Heart right ventricle (tissue), 16 donors: ENCODE results near the gene TBC1D14. TPM values are rescaled to one million over a fixed set of nuclear protein-coding genes. Genes with fewer than 3 reads are reported as not detected.

Source experiments
- ATAC-seq, 8 donors: fragments of 200-7000 bp; cut with Tn5 transposase; one replicate each; pipeline ENCODE4 v1.9.1; 2020; ENCODE audit warnings: mild to moderate bottlenecking in 8 of 8, moderate library complexity in 8 of 8, moderate number of reproducible peaks in 1 of 8
- DNase-seq, 2 donors: peaks; one replicate each; pipeline ENCODE4 v3.0.0-alpha.2; 2020
- H3K27ac ChIP-seq, 10 donors: fragments of 200-600 bp; sonication (generic) in 2 of 10; one replicate each; pipeline versions ENCODE4 v1.5.0 to v1.8.0; 2020 to 2022; ENCODE audit warnings: mild to moderate bottlenecking in 3 of 10
- H3K27me3 ChIP-seq, 7 donors: fragments of 200-600 bp; one replicate each; pipeline ENCODE4 v1.8.0; 2021 to 2022; ENCODE audit warnings: mild to moderate bottlenecking in 2 of 7
- H3K36me3 ChIP-seq, 9 donors: fragments of 200-600 bp; sonication (generic) in 1 of 9; one replicate each; pipeline versions ENCODE4 v1.5.0 to v1.8.0; 2020 to 2022; ENCODE audit warnings: mild to moderate bottlenecking in 2 of 9
- H3K4me1 ChIP-seq, 9 donors: fragments of 200-600 bp; sonication (generic) in 1 of 9; one replicate each; pipeline versions ENCODE4 v1.5.0 to v1.8.0; 2020 to 2022; ENCODE audit warnings: mild to moderate bottlenecking in 4 of 9
- H3K4me3 ChIP-seq, 10 donors: fragments of 200-600 bp; sonication (generic) in 2 of 10; one replicate each; pipeline versions ENCODE4 v1.5.0 to v1.8.0; 2020 to 2022; ENCODE audit warnings: mild to moderate bottlenecking in 7 of 10, moderate library complexity in 2 of 10
- H3K9me3 ChIP-seq, 11 donors: fragments of 200-600 bp in 10 of 11; sonication (generic) in 2 of 11; one replicate each; pipeline versions ENCODE4 v1.5.0 to v1.8.0; 2013 to 2022; ENCODE audit warnings: mild to moderate bottlenecking in 2 of 11, control low read depth in 1 of 11, moderate library complexity in 1 of 11
- WGBS, 2 donors: extraction: QIAGEN DNeasy Blood & Tissue Kit; methylation state at CpG; one replicate each; pipeline ENCODE4 v1.1.7; 2013; ENCODE audit warnings: inconsistent platforms in 1 of 2; 5-methylcytosine and 5-hydroxymethylcytosine counted together
- intact Hi-C, 10 donors: fragments of 100-400 bp; cut with DNase I; formaldehyde crosslinking; loops; one replicate each; pipeline versions ENCODE4 v1.11.1 to v1.14.2; 2022
- polyA plus RNA-seq, 2 donors: library from polyadenylated mRNA; stranded (reverse); fragments of 200-250 nt; gene quantifications; one replicate each; pipeline ENCODE4 v1.2.3, GENCODE V29; 2013
- total RNA-seq, 10 donors: library from RNA; stranded (reverse); fragmentation: NEBNext Ultra II Directional in 3 of 10; extraction: Animal tissue kit (Norgen Biotek cat#: 25700) in 3 of 10; gene quantifications; one replicate each; pipeline versions ENCODE4 v1.2.1 to v1.2.4, GENCODE V29; 2021 to 2023
- TF ChIP-seq, protein P1 (sequence below), 9 donors: fragments of 200-600 bp; sonication (generic) in 2 of 9; IDR thresholded peaks; one replicate each; pipeline versions ENCODE4 v1.5.0 to v1.8.0; 2021 to 2022; ENCODE audit warnings: antibody characterized with exemption in 9 of 9, mild to moderate bottlenecking in 5 of 9, moderate library complexity in 1 of 9
- donor health status: Arrhythmogenic right ventricular cardiomyopathy.
- donor health status: ischemic (EF 13 %, LVEDD 7.1; RV severe dilation, severe dysfunction).
- donor health status: healthy with polysubstance abuse.
- donor health status: DM: no; HTN: yes; CAD: no.
- donor health status: DM: no; HTN: no; CAD: no.
- donor health status: ischemic (EF 25% LVEDD 6.9; RV normal size, moderate dysfunction).
- donor health status: ischemic (EF 25% LVEDD 5.7; RV mildly dilated, moderate dysfunction).
- donor health status: healthy.
- donor health status: DM: yes; HTN: yes; CAD: no.
- donor health status: Ischemic cardiomyopathy.
- donor health status: ischemic (EF 35%, LVEDD 5.7; RV mildly dilated, moderate dysfunction).
- donor health status: nonischemic (EF 11% LVEDD 7.7; RV severe dilation, severe dysfunction).
- donor health status: DM: yes; HTN: yes; CAD: no.
- donor health status: PGD.
- donor health status: ischemic (EF 29% LVEDD 5.4; RV normal size, mild dysfunction).
- donor health status: nonischemic (EF 23%, LVEDD 6.1; RV moderate dilation, normal function).

The TBC1D14 gene
- total and polyA plus RNA-seq, 12 donors, result 10.5 to 43.7 (median 32.6) TPM

DNA sequence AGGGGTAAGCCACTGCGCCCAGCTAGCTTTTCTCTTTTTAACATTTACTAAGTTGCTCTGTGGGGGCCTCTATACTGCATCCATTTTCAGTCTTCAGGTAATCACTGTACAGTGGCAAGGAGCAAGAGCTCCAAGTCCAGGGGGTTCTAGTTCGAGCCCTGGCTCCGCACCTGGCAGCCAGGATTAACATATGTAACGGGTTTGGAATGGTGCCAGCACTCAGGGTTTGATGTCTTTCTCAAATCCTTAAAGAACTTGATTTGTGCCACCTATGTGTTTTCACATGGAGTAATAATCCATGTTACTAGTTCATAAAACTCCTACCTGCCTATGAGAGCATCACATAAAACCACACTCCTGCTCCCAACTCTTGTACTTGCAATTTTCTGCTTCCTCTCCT, 153.7 kb downstream of the TBC1D14 start:
- 81 to 88% methylated on average over 4 of the region's 4 CpGs for WGBS, 2 donors
- H3K9me3 ChIP-seq, result no peaks in the 10 kb centered on the region
- TF ChIP-seq, protein P1, sequence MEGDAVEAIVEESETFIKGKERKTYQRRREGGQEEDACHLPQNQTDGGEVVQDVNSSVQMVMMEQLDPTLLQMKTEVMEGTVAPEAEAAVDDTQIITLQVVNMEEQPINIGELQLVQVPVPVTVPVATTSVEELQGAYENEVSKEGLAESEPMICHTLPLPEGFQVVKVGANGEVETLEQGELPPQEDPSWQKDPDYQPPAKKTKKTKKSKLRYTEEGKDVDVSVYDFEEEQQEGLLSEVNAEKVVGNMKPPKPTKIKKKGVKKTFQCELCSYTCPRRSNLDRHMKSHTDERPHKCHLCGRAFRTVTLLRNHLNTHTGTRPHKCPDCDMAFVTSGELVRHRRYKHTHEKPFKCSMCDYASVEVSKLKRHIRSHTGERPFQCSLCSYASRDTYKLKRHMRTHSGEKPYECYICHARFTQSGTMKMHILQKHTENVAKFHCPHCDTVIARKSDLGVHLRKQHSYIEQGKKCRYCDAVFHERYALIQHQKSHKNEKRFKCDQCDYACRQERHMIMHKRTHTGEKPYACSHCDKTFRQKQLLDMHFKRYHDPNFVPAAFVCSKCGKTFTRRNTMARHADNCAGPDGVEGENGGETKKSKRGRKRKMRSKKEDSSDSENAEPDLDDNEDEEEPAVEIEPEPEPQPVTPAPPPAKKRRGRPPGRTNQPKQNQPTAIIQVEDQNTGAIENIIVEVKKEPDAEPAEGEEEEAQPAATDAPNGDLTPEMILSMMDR (IDR thresholded peaks at IDR 0.05), result no peak

DNA sequence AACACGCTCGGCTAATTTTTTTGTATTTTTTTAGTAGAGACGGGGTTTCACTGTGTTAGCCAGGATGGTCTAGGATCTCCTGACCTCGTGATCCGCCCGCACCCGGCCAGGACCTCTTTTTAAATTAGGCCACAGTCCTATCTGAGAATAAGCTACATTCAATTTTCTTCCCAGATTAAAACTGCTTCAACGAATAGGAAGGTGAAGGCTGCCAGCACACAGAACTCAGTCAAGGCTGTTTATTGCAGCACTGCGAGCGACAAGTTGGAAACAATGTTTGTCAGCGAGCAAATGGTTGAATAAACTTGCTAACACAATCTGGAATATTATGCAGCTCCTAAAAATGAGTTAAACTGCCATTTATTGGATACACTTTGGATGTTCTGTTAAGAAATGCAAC, 156.4 kb downstream of the TBC1D14 start:
- Histone ChIP-seq H3K4me1 (peaks cover 7 to 42% (median 30%) of the 10 kb centered on the region in 9 donors), H3K4me3 (no peak overlapping the region), H3K36me3 (peaks cover 0 to 48% (median 27%) of the 10 kb centered on the region in 9 donors), H3K27ac (peak overlapping the region in 1 of 10 donors; percentile 96), H3K9me3 (no peaks in the 10 kb centered on the region), H3K27me3 (no peaks in the 10 kb centered on the region)
- intact Hi-C loops, result loop anchor here in 6 of 10 donors (2.0 to 5.0 kb wide), 4 partner anchors 21 to 159 kb away; partner anchors contain the start of gene TBC1D14 (in 2 of the 6)
- DNase-seq (no peak), ATAC-seq (no peak)
- 95 to 96% methylated on average over 11 of the region's 11 CpGs for WGBS, 2 donors
- TF ChIP-seq, protein P1 (IDR thresholded peaks at IDR 0.05), result no peak

More for the DNA sequence above, 153.7 kb downstream of the TBC1D14 start:
- ATAC-seq (no peak), DNase-seq (no peak)
- no peak overlapping the region for H3K4me3 ChIP-seq
- peaks cover 0 to 48% (median 24%) of the 10 kb centered on the region in 9 donors for H3K4me1 ChIP-seq
- H3K36me3 ChIP-seq, result peaks cover 0 to 75% (median 41%) of the 10 kb centered on the region in 9 donors
- intact Hi-C loops, result no loop called here
- no peak overlapping the region for H3K27ac ChIP-seq
- H3K27me3 ChIP-seq, result no peaks in the 10 kb centered on the region

DNA sequence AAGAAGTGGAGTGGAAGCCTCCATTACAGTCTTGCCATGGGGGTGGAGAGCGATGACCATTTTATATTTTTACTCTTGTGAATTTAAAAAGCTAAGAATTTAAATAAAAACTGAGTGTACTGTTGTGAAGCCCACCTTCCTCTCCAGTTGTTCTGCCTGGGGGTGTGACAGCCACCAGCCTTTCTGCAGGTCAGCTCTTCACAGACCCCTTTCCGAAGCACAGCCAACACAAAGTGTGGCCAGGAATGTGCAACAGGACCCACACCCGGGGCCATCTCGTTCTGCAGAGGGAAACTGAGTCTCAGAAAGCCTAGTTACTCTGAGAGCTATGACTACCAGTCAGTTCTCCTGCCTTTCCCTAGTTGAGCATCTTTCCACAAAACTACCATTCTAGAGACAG, 156.9 kb downstream of the TBC1D14 start:
- TF ChIP-seq, protein P1 (IDR thresholded peaks at IDR 0.05), result no peak
- peak overlapping the region in 8 of 10 donors; percentile 78 to 99 (median 92) for H3K4me3 ChIP-seq
- H3K9me3 ChIP-seq, result no peaks in the 10 kb centered on the region
- intact Hi-C loops, result loop anchor here in 6 of 10 donors (2.0 to 5.0 kb wide), 4 partner anchors 22 to 159 kb away; partner anchors contain the start of gene TBC1D14 (in 2 of the 6)
- no peak for ATAC-seq
- peak overlapping the region in 3 of 10 donors; percentile 88 to 96 (median 90) for H3K27ac ChIP-seq
- DNase-seq, result no peak
- WGBS, 2 donors, result 85 to 89% methylated on average over 4 of the region's 4 CpGs
- H3K36me3 ChIP-seq, result peaks cover 0 to 43% (median 25%) of the 10 kb centered on the region in 9 donors
- H3K4me1 ChIP-seq, result peaks cover 7 to 42% (median 30%) of the 10 kb centered on the region in 9 donors
- no peaks in the 10 kb centered on the region for H3K27me3 ChIP-seq

DNA sequence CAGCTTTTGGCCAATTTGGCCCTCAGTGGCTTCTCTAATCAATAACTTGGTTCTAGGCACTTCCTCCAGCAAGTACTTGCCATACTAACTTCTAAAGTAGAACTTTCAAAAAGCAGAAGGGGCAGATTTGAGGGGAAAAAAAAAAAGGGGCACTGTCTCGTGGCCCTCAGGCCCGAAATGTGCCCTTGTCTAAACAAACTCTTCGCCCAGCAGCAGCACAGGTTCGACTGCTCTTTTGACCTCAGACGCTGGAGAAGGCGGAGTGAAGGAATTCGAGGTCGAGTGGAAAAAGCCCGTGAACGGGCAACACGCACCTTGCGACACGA, 157.5 kb downstream of the TBC1D14 start:
- Histone ChIP-seq H3K4me3 (peak overlapping the region; percentile 68 to 99 (median 86)), H3K4me1 (peaks cover 7 to 42% (median 30%) of the 10 kb centered on the region in 9 donors), H3K36me3 (peaks cover 0 to 37% (median 19%) of the 10 kb centered on the region in 9 donors), H3K9me3 (no peaks in the 10 kb centered on the region), H3K27me3 (no peaks in the 10 kb centered on the region), H3K27ac (peak overlapping the region; percentile 31 to 98 (median 89))
- TF ChIP-seq, protein P1 (IDR thresholded peaks at IDR 0.05), result no peak
- ATAC-seq, result no peak
- DNase-seq, result no peak
- 3 to 4% methylated on average over 13 of the region's 13 CpGs for WGBS, 2 donors
- intact Hi-C loops, result loop anchor here in 6 of 10 donors (1.0 to 5.0 kb wide), 5 partner anchors 22 to 160 kb away; partner anchors contain the start of gene TBC1D14 (in 2 of the 6)
